Upper lobe of right lung (tissue), 1 donor: ENCODE data around the gene KRTAP1-1. TPM values are rescaled to one million over a fixed set of nuclear protein-coding genes. Genes with fewer than 3 reads are reported as not detected.

Source experiments
- ATAC-seq: fragments of 200-7000 bp; cut with Tn5 transposase; one replicate; pipeline ENCODE4 v1.9.1; 2020; ENCODE audit warnings: mild to moderate bottlenecking, moderate library complexity
- DNase-seq: peaks from one replicate; pipeline ENCODE4 v3.0.0-alpha.2; 2020
- H3K27ac ChIP-seq: fragments of 200-600 bp; one replicate; pipeline ENCODE4 v1.8.0; 2022
- H3K27me3 ChIP-seq: fragments of 200-600 bp; one replicate; pipeline ENCODE4 v1.8.0; 2022; ENCODE audit warnings: mild to moderate bottlenecking
- H3K36me3 ChIP-seq: fragments of 200-600 bp; one replicate; pipeline ENCODE4 v1.8.0; 2022
- H3K4me1 ChIP-seq: fragments of 200-600 bp; one replicate; pipeline ENCODE4 v1.8.0; 2022
- H3K4me3 ChIP-seq: fragments of 200-600 bp; one replicate; pipeline ENCODE4 v1.8.0; 2022; ENCODE audit warnings: mild to moderate bottlenecking
- H3K9me3 ChIP-seq: fragments of 200-600 bp; one replicate; pipeline ENCODE4 v1.8.0; 2022
- CTCF ChIP-seq: fragments of 200-600 bp; IDR thresholded peaks from one replicate; pipeline ENCODE4 v1.8.0; 2022; ENCODE audit warnings: antibody characterized with exemption
- intact Hi-C: fragments of 100-400 bp; cut with DNase I; formaldehyde crosslinking; loops from one replicate; pipeline ENCODE4 v1.11.0; 2022
- total RNA-seq: library from RNA; stranded (reverse); fragmentation: NEBNext Ultra II Directional; extraction: Animal tissue kit (Norgen Biotek cat#: 25700); gene quantifications from one replicate; pipeline ENCODE4 v1.2.1, GENCODE V29; 2021
- donor health status: DM: no; HTN: yes; CAD: no; lungs with severe emphysema.

KRTAP1-1 gene
- total RNA-seq, 1 donor from 2014 or later: not detected

- intact Hi-C loops: no loop called here
- no peak for DNase-seq
- no peaks in the 10 kb centered on the region for H3K4me1 ChIP-seq
- no peak overlapping the region for H3K4me3 ChIP-seq
- no peak for ATAC-seq
- H3K27me3 ChIP-seq: peaks cover 5% of the 10 kb centered on the region
- H3K36me3 ChIP-seq: no peaks in the 10 kb centered on the region
- no peak for TF ChIP-seq CTCF
- no peak overlapping the region for H3K27ac ChIP-seq
- H3K9me3 ChIP-seq: no peaks in the 10 kb centered on the region
Measured at GRCh38 chr17:41020336-41020735, 20.9 kb downstream of the KRTAP1-1 start.

- Histone ChIP-seq H3K4me1 (no peaks in the 10 kb centered on the region), H3K9me3 (no peaks in the 10 kb centered on the region), H3K4me3 (no peak overlapping the region), H3K36me3 (no peaks in the 10 kb centered on the region), H3K27me3 (peaks cover 5% of the 10 kb centered on the region), H3K27ac (no peak overlapping the region)
- intact Hi-C loops: no loop called here
- DNase-seq: no peak
- TF ChIP-seq CTCF: no peak
- ATAC-seq: no peak
Measured at GRCh38 chr17:41019415-41019814, 21.8 kb downstream of the KRTAP1-1 start.

GRCh38 chr17:41018541-41018940 lies 22.7 kb downstream of the KRTAP1-1 start:
- H3K4me3 ChIP-seq: no peak overlapping the region
- no peaks in the 10 kb centered on the region for H3K9me3 ChIP-seq
- no peak for TF ChIP-seq CTCF
- ATAC-seq (no peak), DNase-seq (no peak)
- H3K36me3 ChIP-seq: no peaks in the 10 kb centered on the region
- intact Hi-C loops: no loop called here
- H3K27me3 ChIP-seq: peaks cover 5% of the 10 kb centered on the region
- no peaks in the 10 kb centered on the region for H3K4me1 ChIP-seq
- no peak overlapping the region for H3K27ac ChIP-seq

GRCh38 chr17:41016578-41017215 lies 24.6 kb downstream of the KRTAP1-1 start:
- Histone ChIP-seq H3K36me3 (no peaks in the 10 kb centered on the region), H3K27me3 (no peaks in the 10 kb centered on the region), H3K4me3 (no peak overlapping the region), H3K4me1 (no peaks in the 10 kb centered on the region), H3K27ac (no peak overlapping the region), H3K9me3 (no peaks in the 10 kb centered on the region)
- no peak for DNase-seq
- no peak for ATAC-seq
- TF ChIP-seq CTCF: no peak
- intact Hi-C loops: no loop called here

- Histone ChIP-seq H3K36me3 (no peaks in the 10 kb centered on the region), H3K27ac (no peak overlapping the region), H3K4me3 (no peak overlapping the region), H3K4me1 (no peaks in the 10 kb centered on the region), H3K9me3 (no peaks in the 10 kb centered on the region), H3K27me3 (no peaks in the 10 kb centered on the region)
- intact Hi-C loops: no loop called here
- no peak for TF ChIP-seq CTCF
- DNase-seq (no peak), ATAC-seq (no peak)
Measured at GRCh38 chr17:41015454-41015853, 25.8 kb downstream of the KRTAP1-1 start.

GRCh38 chr17:41013606-41014005 lies 27.6 kb downstream of the KRTAP1-1 start:
- no peak for DNase-seq
- TF ChIP-seq CTCF: no peak
- intact Hi-C loops: no loop called here
- H3K9me3 ChIP-seq: no peaks in the 10 kb centered on the region
- no peak overlapping the region for H3K27ac ChIP-seq
- H3K4me3 ChIP-seq: no peak overlapping the region
- ATAC-seq: no peak
- H3K36me3 ChIP-seq: no peaks in the 10 kb centered on the region
- no peaks in the 10 kb centered on the region for H3K27me3 ChIP-seq
- no peaks in the 10 kb centered on the region for H3K4me1 ChIP-seq
